ENCODE results near the gene CFAP77.
"Not testable (repeated sequence)": the region's sequence is repeated elsewhere in the genome, so short reads cannot be mapped to it uniquely, and the experiment has no call there.

Gene CFAP77

DNA sequence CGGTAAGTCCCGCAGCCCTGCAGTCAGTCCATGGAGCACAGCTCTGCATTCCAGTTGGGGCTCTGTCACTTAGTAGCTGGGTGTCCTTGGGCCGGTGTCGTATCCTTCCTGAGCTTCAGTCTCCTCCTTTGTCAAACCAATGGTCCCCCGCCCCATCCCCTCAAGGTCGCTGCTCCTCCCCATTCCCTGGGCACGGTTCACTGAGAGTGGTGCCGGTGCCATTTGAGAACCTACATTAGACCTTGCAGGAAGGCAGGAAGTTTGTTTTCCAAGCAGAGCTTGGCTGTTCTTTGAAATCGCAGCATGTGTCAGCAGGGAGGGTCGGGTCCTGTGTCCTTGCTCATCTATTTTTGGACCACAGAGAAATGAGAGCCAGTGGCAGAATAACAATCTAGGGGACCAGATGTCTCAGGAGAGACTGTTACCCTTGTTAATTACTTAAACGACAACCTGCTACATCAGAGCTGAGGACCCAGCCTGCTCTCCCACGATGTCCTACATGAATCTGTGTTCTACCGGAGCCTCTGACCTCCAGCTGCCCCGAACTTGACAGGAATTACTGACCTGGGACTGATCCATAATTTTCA lies 150.7 kb downstream of the CFAP77 start:
- POLR2A ChIA-PET (ENCODE audit: low non-redundant PET) = interaction anchor here (0.6 kb wide), 1 partner anchor 414 kb away, joined by 7 read pairs; no protein-coding TSS in a partner anchor
- no peak for DNase-seq (ENCODE audit: low spot score)
- no peak overlapping the region for H3K27ac ChIP-seq
- TF ChIP-seq, protein P1, sequence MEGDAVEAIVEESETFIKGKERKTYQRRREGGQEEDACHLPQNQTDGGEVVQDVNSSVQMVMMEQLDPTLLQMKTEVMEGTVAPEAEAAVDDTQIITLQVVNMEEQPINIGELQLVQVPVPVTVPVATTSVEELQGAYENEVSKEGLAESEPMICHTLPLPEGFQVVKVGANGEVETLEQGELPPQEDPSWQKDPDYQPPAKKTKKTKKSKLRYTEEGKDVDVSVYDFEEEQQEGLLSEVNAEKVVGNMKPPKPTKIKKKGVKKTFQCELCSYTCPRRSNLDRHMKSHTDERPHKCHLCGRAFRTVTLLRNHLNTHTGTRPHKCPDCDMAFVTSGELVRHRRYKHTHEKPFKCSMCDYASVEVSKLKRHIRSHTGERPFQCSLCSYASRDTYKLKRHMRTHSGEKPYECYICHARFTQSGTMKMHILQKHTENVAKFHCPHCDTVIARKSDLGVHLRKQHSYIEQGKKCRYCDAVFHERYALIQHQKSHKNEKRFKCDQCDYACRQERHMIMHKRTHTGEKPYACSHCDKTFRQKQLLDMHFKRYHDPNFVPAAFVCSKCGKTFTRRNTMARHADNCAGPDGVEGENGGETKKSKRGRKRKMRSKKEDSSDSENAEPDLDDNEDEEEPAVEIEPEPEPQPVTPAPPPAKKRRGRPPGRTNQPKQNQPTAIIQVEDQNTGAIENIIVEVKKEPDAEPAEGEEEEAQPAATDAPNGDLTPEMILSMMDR (conservative IDR thresholded peaks at IDR 0.05; ENCODE audit: low read depth) = no peak
- CTCF ChIA-PET = interaction anchor here (0.6 to 0.7 kb wide), 3 partner anchors 9 to 813 kb away, joined by 3 to 4 read pairs (median 4); no protein-coding TSS in a partner anchor

DNA sequence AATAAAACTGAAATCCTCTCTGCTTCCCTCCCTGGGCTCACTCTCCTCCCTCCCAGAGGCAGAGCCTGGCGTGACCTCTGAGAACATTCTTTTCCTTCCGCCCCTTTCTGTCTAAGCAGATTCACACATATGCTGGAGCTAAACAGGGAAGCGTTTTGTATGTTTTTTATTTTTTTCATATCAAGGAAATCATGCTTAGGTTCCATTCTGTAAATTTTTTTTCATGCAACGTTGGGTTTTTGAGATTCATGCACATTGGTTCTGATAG lies 152.2 kb downstream of the CFAP77 start:
- ChIA-PET CTCF (interaction anchor here (0.6 kb wide), 1 partner anchor 26 kb away, joined by 4 read pairs; no protein-coding TSS in a partner anchor), POLR2A (ENCODE audit: low non-redundant PET) (no interaction called here)

DNA sequence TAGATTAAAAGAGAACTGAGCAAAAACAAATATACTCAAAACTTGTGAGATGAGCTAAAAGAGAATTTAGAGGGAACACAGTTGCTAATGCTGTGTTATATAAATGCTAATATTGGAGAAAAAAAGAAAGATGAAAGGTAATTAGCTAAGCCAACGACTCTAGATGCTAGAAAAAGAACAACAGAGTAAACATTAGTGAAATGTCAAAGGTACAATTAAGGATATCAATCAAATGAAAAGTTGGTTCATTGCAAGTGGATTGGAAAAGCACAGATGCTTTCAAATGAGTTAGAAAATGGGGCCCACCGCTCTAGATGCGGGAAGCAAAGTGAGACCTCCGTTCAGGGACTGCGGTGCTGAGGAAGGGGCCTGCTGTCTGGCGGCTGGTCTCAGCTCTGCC lies 154.5 kb downstream of the CFAP77 start:
- POLR2A ChIA-PET (ENCODE audit: low non-redundant PET) = no interaction called here
- no peak for DNase-seq (ENCODE audit: low spot score)
- CTCF ChIA-PET = interaction anchor here (0.6 to 1.7 kb wide), 3 partner anchors 10 to 57 kb away, joined by 3 to 5 read pairs (median 3); no protein-coding TSS in a partner anchor

More for the DNA sequence above, 152.2 kb downstream of the CFAP77 start:
- no peak overlapping the region for H3K27ac ChIP-seq
- no peak for DNase-seq (ENCODE audit: low spot score)
- TF ChIP-seq, protein P1 (conservative IDR thresholded peaks at IDR 0.05; ENCODE audit: low read depth) = no peak

DNA sequence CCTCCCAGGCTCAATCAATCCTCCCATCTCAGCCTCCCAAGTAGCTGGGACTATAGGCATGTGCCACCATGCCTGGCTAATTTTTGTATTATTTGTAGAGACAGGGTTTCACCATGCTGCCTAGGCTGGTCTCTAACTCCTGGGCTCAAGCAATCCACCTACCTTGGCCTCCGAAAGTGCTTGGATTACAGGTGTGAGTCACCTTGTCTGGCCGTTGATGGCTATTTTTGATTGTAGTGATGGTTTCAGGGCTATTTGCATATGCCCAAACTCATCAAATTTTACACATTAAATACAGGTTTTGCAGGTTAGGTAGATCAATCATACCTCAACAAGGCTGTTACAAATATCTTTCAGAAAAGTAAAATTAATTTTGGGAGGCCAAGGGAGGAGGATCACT lies 158.8 kb downstream of the CFAP77 start:
- CTCF ChIA-PET = interaction anchor here (0.6 kb wide), 2 partner anchors 83 to 523 kb away, joined by 3 to 4 read pairs; no protein-coding TSS in a partner anchor
- DNase-seq (ENCODE audit: low spot score); H3K27ac ChIP-seq; POLR2A ChIA-PET (ENCODE audit: low non-redundant PET): not testable (repeated sequence)

More for the DNA sequence above, 154.5 kb downstream of the CFAP77 start:
- TF ChIP-seq, protein P1 (conservative IDR thresholded peaks at IDR 0.05; ENCODE audit: low read depth) = no peak
- no peak overlapping the region for H3K27ac ChIP-seq

DNA sequence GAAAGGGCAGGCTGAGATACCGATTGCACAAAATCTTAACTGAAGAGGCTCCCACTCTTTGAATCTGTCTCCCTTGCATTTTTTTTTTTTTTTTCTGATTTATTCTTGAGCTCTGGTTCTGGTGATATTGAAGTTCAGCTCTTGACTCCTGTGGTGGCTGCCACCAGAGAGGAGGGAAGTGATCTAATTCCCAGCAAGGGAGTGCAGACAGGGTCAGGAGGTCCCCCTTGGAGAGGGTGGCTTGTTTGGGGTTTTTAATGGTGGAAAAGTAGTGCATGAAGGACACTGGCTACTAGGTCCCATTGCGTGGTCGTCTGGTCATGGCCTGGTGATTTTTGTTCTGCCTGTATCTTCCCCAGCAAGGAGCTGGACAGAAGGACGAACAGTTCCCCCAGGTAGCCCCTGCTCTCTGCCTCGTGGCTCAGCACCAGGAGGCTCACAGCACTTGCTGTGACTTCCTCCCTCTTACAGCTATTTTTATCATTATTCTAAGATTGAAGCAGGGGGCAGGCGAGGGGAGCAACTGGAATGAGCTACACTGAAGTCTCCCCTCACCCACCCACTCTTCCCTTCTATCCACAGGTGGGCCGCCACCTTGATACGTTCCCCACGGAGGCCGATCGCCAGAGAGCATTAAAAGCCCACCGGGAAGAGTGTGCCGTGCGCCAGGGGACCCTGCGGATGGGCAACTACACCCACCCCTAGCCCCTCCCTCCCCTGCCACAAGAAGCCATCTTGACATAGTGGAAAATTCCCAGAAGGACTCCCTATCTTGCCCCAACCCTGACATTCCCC lies 162.0 kb downstream of the CFAP77 start:
- ChIA-PET CTCF (interaction anchor here (0.6 to 1.5 kb wide), 3 partner anchors 160 to 362 kb away, joined by 3 to 4 read pairs (median 3); no protein-coding TSS in a partner anchor), POLR2A (ENCODE audit: low non-redundant PET) (interaction anchor here (0.6 to 1.0 kb wide), 3 partner anchors 98 to 1072 kb away, joined by 3 to 6 read pairs (median 3); partner anchors contain the start of genes DDX31 and GTF3C4)
- TF ChIP-seq, protein P1 (conservative IDR thresholded peaks at IDR 0.05; ENCODE audit: low read depth) = no peak
- no peak for DNase-seq (ENCODE audit: low spot score)
- no peak overlapping the region for H3K27ac ChIP-seq

DNA sequence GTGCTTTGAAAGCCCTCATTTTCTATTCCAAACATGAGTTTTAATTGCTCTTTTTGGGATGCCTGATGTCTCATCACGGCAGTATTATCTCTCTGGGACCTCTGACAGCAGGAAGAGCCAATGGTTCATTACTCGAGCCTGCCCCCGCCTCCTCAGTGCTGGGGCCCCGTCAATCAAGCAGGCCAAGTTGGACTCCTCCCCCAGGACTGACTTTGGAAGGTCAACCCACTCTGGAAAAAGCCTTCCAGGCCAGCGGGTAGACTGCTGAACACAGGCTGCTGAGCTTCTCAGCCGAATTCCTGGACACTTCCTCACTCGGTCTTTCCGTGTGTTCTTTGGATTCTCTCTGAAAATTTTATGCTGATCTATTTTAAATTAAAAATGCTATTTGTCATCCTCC lies 162.9 kb downstream of the CFAP77 start:
- ChIA-PET CTCF (no interaction called here), POLR2A (ENCODE audit: low non-redundant PET) (no interaction called here)
- no peak overlapping the region for H3K27ac ChIP-seq
- TF ChIP-seq, protein P1 (conservative IDR thresholded peaks at IDR 0.05; ENCODE audit: low read depth) = no peak
- DNase-seq (ENCODE audit: low spot score) = peak; percentile 48

Data from RWPE1 (cell line).